Prostate gland (tissue), 2 donors: ENCODE data around the gene MED13.

ENCODE experiments used
- POLR2A ChIP-seq: fragments of 450-650 bp; IDR thresholded peaks from one replicate; pipeline ENCODE4 v1.6.1; 2016; ENCODE audit warnings: antibody characterized with exemption, mild to moderate bottlenecking
- POLR2AphosphoS5 ChIP-seq: sonication (generic); formaldehyde crosslinking; IDR thresholded peaks from one replicate; pipeline ENCODE4 v1.6.1; 2017; ENCODE audit warnings: antibody characterized with exemption
- TF ChIP-seq, protein P1 (sequence below), 4 experiments: fragments of 200-600 bp in 2 of 4; fragments of 450-650 bp in 2 of 4; sonication (generic) in 2 of 4; IDR thresholded peaks; 1 replicate in 3 of 4; 2 replicates in 1 of 4; pipeline ENCODE4 v1.5.1; 2016 to 2019; ENCODE audit warnings: antibody characterized with exemption in 4 of 4, mild to moderate bottlenecking in 2 of 4, moderate library complexity in 2 of 4

DNA sequence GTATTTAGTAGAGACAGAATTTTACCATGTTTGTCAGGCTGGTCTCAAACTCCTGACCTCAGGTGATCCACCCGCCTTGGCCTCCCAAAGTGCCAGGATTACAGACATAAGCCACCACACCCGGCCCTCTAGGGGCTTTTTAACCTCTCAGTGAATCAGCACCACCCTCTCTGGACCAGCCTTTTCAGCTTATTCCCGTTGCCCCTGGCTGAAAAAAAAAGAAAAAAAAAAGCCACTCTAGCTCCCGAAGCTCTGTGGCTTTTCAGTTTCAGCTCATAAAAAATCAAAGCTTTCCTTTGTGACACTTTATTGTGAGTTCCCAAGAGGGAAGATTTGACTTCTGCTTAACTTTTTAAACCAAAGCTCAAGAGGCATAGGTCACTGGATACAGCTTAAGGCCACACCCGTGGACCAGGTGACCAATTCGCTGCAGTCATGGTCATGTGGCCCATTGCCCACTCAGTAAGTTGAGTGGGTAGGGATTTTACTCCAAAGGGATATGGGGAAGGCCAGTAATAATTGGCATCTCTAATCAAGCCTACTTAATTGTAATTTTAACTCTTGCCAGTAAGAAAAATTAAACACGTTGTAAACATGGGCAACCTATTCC lies 46.6 kb upstream of the MED13 start:
- TF ChIP-seq, protein P1, sequence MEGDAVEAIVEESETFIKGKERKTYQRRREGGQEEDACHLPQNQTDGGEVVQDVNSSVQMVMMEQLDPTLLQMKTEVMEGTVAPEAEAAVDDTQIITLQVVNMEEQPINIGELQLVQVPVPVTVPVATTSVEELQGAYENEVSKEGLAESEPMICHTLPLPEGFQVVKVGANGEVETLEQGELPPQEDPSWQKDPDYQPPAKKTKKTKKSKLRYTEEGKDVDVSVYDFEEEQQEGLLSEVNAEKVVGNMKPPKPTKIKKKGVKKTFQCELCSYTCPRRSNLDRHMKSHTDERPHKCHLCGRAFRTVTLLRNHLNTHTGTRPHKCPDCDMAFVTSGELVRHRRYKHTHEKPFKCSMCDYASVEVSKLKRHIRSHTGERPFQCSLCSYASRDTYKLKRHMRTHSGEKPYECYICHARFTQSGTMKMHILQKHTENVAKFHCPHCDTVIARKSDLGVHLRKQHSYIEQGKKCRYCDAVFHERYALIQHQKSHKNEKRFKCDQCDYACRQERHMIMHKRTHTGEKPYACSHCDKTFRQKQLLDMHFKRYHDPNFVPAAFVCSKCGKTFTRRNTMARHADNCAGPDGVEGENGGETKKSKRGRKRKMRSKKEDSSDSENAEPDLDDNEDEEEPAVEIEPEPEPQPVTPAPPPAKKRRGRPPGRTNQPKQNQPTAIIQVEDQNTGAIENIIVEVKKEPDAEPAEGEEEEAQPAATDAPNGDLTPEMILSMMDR (IDR thresholded peaks at IDR 0.05), result no peak
- TF ChIP-seq POLR2A, result no peak
- TF ChIP-seq POLR2AphosphoS5, result no peak
